Measurements from ENCODE around the gene FBXL12.

GRCh38 chr19:9791552-9792205 is 27.2 kb downstream of the FBXL12 start:
- TF ChIP-seq TAF1 (conservative IDR thresholded peaks at IDR 0.05): no peak
- no peak for TF ChIP-seq CTCF (IDR thresholded peaks at IDR 0.05; ENCODE audit: low read depth, low read length, missing input control)
- no peak for TF ChIP-seq MAX (IDR thresholded peaks at IDR 0.05)
- TF ChIP-seq JUND (IDR thresholded peaks at IDR 0.05): no peak
- no peak for TF ChIP-seq GABPA (IDR thresholded peaks at IDR 0.05 in 1 of 2, conservative IDR thresholded peaks at IDR 0.05 in 1 of 2)
- no peak for TF ChIP-seq ATF3 (IDR thresholded peaks at IDR 0.05)
- TF ChIP-seq FOXA2 (IDR thresholded peaks at IDR 0.05): no peak
- TF ChIP-seq REST (IDR thresholded peaks at IDR 0.05): no peak
- TF ChIP-seq FOXA1 (IDR thresholded peaks at IDR 0.05): no peak

Measured in liver (tissue), 3 donors.